ENCODE measurements around the gene RMND5A.

Gene RMND5A

GRCh38 chr2:86825693-86826381 lies 105.7 kb downstream of the RMND5A start:
- peak; percentile 41 to 53 for DNase-seq (ENCODE audit: low read depth in 2 of 2, low spot score in 1 of 2)

- no peak for DNase-seq (ENCODE audit: low read depth in 2 of 2, low spot score in 1 of 2)
These were observed 106.9 kb downstream of the RMND5A start for GRCh38 chr2:86826951-86827350.
